Activated B cell treated with CpG ODN at 0.5 μM for 24 hours (primary cell): ENCODE measurements around the gene TRNP1. TPM values are rescaled to one million over a fixed set of nuclear protein-coding genes. Genes with fewer than 3 reads are reported as not detected.

ENCODE experiments used
- ATAC-seq: fragments of 200-7000 bp; cut with Tn5 transposase; one replicate; pipeline ENCODE4 v1.10.0; 2021; ENCODE audit warnings: low read depth, mild to moderate bottlenecking, moderate library complexity
- CTCF ChIA-PET: fragments of 350-600 bp; sonication (Branson Sonifier 250); formaldehyde crosslinking; loops from one replicate; lab custom pipeline; 2021; ENCODE audit warnings: antibody characterized with exemption; lab: Charles Lee
- POLR2A ChIA-PET: fragments of 350-600 bp; sonication (Branson Sonifier 250); formaldehyde crosslinking; loops from one replicate; lab custom pipeline; 2021; ENCODE audit warnings: antibody characterized with exemption; lab: Charles Lee
- DNase-seq: peaks from one replicate; pipeline ENCODE4 v3.0.0; 2022
- H3K27ac Mint-ChIP-seq: one replicate; pipeline ENCODE4 v1.8.0; 2020; ENCODE audit warnings: mixed read lengths
- H3K27me3 Mint-ChIP-seq: one replicate; pipeline ENCODE4 v1.8.0; 2021; ENCODE audit warnings: mixed read lengths
- H3K36me3 Mint-ChIP-seq: one replicate; pipeline ENCODE4 v1.8.0; 2021; ENCODE audit warnings: low read depth, mixed read lengths
- H3K4me1 Mint-ChIP-seq: one replicate; pipeline ENCODE4 v1.8.0; 2021; ENCODE audit warnings: mixed read lengths
- H3K4me3 Mint-ChIP-seq: one replicate; pipeline ENCODE4 v1.8.0; 2020; ENCODE audit warnings: mild to moderate bottlenecking, mixed read lengths
- H3K9me3 Mint-ChIP-seq: one replicate; pipeline ENCODE4 v1.8.0; 2020; ENCODE audit warnings: mixed read lengths
- CTCF ChIP-seq: fragments of 200-600 bp; IDR thresholded peaks from one replicate; pipeline ENCODE4 v1.8.0; 2022; ENCODE audit warnings: antibody characterized with exemption, mild to moderate bottlenecking
- intact Hi-C: fragments of 100-400 bp; cut with micrococcal nuclease; formaldehyde crosslinking; loops from one replicate; pipeline ENCODE4 v1.15.1; 2024
- total RNA-seq: library from RNA; stranded (reverse); gene quantifications from 2 replicates; pipeline ENCODE4 v1.2.3, GENCODE V29; 2022

Gene TRNP1
- total RNA-seq, 1 donor from 2014 or later, result 0.44 TPM

GRCh38 chr1:27015260-27015659, 21.8 kb downstream of the TRNP1 start:
- no peak overlapping the region for H3K4me3 Mint-ChIP-seq
- no peak for TF ChIP-seq CTCF
- no peaks in the 10 kb centered on the region for H3K9me3 Mint-ChIP-seq
- H3K4me1 Mint-ChIP-seq, result peaks cover 17% of the 10 kb centered on the region
- H3K27ac Mint-ChIP-seq, result no peak overlapping the region
- ATAC-seq (no peak), DNase-seq (no peak)
- intact Hi-C loops, result no loop called here
- peaks cover 9% of the 10 kb centered on the region for H3K27me3 Mint-ChIP-seq
- no peaks in the 10 kb centered on the region for H3K36me3 Mint-ChIP-seq
- POLR2A ChIA-PET, result interaction anchor here (0.6 kb wide), 1 partner anchor 21 kb away, joined by 5 read pairs; no protein-coding TSS in a partner anchor
- CTCF ChIA-PET, result interaction anchor here (1.8 kb wide), 1 partner anchor 31 kb away, joined by 8 read pairs; no protein-coding TSS in a partner anchor

GRCh38 chr1:27016376-27016775, 22.9 kb downstream of the TRNP1 start:
- H3K4me3 Mint-ChIP-seq, result no peak overlapping the region
- no peak for TF ChIP-seq CTCF
- peaks cover 7% of the 10 kb centered on the region for H3K27me3 Mint-ChIP-seq
- intact Hi-C loops, result no loop called here
- DNase-seq, result no peak
- no peak overlapping the region for H3K27ac Mint-ChIP-seq
- H3K4me1 Mint-ChIP-seq, result peaks cover 17% of the 10 kb centered on the region
- H3K36me3 Mint-ChIP-seq, result no peaks in the 10 kb centered on the region
- H3K9me3 Mint-ChIP-seq, result no peaks in the 10 kb centered on the region
- ATAC-seq, result no peak
- CTCF ChIA-PET, result interaction anchor here (0.6 to 1.8 kb wide), 2 partner anchors 30 to 1436 kb away, joined by 3 to 8 read pairs; no protein-coding TSS in a partner anchor
- POLR2A ChIA-PET, result no interaction called here

- ChIA-PET POLR2A (no interaction called here), CTCF (no interaction called here)
- no peak for DNase-seq
- ATAC-seq, result no peak
- Mint-ChIP-seq H3K4me1 (peaks cover 13% of the 10 kb centered on the region), H3K4me3 (no peak overlapping the region), H3K27me3 (no peaks in the 10 kb centered on the region), H3K9me3 (no peaks in the 10 kb centered on the region), H3K36me3 (no peaks in the 10 kb centered on the region), H3K27ac (no peak overlapping the region)
- intact Hi-C loops, result no loop called here
- TF ChIP-seq CTCF, result no peak
Observed at GRCh38 chr1:27017207-27017606, 23.7 kb downstream of the TRNP1 start.

GRCh38 chr1:27018316-27018715, 24.8 kb downstream of the TRNP1 start:
- no peak for DNase-seq
- no peaks in the 10 kb centered on the region for H3K27me3 Mint-ChIP-seq
- no peak overlapping the region for H3K27ac Mint-ChIP-seq
- intact Hi-C loops, result no loop called here
- no peak for TF ChIP-seq CTCF
- peaks cover 5% of the 10 kb centered on the region for H3K4me1 Mint-ChIP-seq
- ChIA-PET POLR2A (interaction anchor here (0.7 kb wide), 1 partner anchor 11 kb away, joined by 3 read pairs; no protein-coding TSS in a partner anchor), CTCF (interaction anchor here (1.1 to 1.2 kb wide), 2 partner anchors 266 to 515 kb away, joined by 3 read pairs; no protein-coding TSS in a partner anchor)
- H3K4me3 Mint-ChIP-seq, result no peak overlapping the region
- no peak for ATAC-seq
- H3K36me3 Mint-ChIP-seq, result no peaks in the 10 kb centered on the region
- no peaks in the 10 kb centered on the region for H3K9me3 Mint-ChIP-seq

- CTCF ChIA-PET, result no interaction called here
- POLR2A ChIA-PET, result interaction anchor here (0.5 kb wide), 1 partner anchor 34 kb away, joined by 3 read pairs; no protein-coding TSS in a partner anchor
- TF ChIP-seq CTCF, result no peak
- Mint-ChIP-seq H3K27ac (no peak overlapping the region), H3K27me3 (no peaks in the 10 kb centered on the region), H3K9me3 (no peaks in the 10 kb centered on the region), H3K4me3 (no peak overlapping the region), H3K4me1 (no peaks in the 10 kb centered on the region), H3K36me3 (no peaks in the 10 kb centered on the region)
- ATAC-seq, result no peak
- intact Hi-C loops, result no loop called here
- no peak for DNase-seq
Observed at GRCh38 chr1:27021354-27022031, 28.0 kb downstream of the TRNP1 start.
